ENCODE results near the gene TAPT1.

DNA sequence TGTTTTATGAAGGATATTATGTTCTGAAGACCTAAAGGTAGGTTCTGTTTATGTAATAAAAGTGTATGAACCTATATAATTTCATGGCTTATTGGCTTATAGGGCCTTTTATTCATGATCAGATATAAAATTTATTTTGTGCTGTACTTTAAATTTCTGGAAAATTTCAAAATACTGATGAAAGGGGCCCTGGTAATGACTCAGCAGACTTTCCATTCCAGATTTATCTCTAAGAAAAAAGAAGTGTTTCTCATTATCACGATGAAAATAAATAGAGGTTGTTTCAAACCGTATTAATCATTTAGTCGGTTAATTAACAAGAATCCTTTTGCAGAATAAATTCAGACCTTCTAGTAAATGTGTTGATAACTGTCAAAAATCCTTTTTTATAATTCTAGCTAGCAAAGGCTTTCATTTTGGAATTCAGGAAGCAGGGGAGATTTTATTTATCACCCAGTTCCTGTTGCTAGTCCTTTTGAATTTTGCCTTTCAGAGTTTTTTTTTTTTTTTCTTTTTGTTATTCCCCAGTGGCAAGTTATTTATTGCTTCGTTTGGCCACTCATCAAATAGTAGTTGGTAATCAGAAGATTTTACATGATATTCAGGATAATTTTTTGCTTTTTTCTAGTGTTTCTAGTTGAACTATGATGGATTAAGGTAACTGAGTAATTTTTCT is 5.4 kb upstream of the TAPT1 start:
- TF ChIP-seq, protein P1, sequence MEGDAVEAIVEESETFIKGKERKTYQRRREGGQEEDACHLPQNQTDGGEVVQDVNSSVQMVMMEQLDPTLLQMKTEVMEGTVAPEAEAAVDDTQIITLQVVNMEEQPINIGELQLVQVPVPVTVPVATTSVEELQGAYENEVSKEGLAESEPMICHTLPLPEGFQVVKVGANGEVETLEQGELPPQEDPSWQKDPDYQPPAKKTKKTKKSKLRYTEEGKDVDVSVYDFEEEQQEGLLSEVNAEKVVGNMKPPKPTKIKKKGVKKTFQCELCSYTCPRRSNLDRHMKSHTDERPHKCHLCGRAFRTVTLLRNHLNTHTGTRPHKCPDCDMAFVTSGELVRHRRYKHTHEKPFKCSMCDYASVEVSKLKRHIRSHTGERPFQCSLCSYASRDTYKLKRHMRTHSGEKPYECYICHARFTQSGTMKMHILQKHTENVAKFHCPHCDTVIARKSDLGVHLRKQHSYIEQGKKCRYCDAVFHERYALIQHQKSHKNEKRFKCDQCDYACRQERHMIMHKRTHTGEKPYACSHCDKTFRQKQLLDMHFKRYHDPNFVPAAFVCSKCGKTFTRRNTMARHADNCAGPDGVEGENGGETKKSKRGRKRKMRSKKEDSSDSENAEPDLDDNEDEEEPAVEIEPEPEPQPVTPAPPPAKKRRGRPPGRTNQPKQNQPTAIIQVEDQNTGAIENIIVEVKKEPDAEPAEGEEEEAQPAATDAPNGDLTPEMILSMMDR (IDR thresholded peaks at IDR 0.05) = no peak
- no peak for TF ChIP-seq POLR2A (IDR thresholded peaks at IDR 0.05)

Measured in testis (tissue), 2 donors.